CMK (cell line): Measurements from ENCODE around the gene POLD4.

Source experiments
- DNase-seq: peaks from one replicate; pipeline ENCODE4 v3.0.0-alpha.2; 2010; ENCODE audit warnings: low read depth

The POLD4 gene

GRCh38 chr11:67314218-67314617, 39.1 kb downstream of the POLD4 start:
- DNase-seq, result no peak

DNA sequence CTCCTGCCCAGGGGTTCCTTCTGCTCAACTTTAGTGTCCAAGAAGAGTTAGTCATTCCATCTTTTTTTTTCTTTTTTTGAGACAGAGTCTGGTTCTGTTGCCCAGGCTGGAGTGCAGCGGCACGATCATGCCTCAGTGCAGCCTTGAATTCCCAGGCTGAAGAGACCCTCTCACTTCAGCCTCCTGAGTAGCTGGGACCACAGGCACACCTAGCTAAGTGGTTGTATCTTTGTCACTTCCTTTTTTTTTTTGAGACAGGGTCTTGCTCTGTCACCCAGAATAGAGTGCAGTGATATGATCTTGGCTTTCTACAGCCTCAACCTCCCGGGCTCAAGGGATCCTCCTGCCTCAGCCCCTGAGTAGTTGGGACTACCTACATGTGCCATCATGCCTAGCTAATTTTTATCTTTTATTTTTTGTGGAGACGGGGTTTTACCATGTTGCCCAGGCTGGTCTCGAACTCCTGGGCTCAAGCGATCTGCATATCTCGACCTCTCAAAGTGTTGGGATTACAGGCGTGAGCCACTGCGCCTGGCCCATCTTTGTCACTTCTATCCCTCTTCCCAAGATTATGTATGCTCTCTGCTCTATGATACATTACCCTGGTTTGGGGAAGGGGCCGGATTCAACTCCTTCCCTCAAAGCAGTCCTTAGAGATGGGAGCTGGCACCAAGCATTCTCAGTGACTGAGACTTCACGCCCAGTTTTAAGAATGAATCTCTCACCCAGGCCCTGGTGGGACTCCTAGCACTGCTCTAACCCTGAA, 40.0 kb downstream of the POLD4 start:
- no peak for DNase-seq

DNA sequence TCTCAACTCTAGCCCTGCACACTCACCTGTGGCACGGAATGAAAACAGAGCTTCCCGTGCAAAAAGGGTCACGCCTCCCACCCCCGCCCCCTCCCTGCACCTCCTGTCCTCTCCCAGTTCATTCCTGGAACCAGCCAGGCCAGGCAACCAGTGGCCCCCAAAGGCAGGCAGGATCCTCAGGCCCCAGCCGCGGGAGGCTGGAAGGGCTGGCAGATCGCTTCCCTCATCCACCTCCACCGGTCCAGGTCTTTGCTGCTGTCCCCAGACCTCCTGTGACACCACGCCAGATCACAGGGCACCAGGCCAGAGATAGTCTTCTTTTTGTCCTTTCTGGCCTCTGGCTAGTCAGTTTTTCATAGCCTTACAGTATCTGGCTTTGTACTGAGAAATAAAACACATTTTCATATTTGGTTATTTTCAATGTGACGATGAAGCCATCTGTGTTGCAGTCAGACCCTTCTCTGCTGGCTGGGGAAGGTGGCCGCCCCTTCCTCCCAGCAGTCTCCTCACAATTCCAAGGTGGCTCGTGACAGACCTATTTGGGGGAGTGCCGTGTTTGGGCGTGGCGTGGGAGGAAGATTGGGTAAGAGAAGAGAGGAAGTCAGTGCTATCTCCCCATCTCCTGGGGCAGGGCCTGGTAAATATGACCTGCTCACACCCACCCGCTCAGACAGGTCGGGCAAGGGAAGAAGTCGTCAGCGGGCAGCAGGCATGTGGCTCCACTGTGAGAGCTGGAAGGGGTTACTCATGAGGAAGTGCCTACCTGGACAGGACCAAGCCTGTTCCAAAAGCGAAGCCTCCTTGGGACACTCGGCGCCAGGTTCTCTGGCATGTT, 40.9 kb downstream of the POLD4 start:
- DNase-seq, result peak; percentile 65

DNA sequence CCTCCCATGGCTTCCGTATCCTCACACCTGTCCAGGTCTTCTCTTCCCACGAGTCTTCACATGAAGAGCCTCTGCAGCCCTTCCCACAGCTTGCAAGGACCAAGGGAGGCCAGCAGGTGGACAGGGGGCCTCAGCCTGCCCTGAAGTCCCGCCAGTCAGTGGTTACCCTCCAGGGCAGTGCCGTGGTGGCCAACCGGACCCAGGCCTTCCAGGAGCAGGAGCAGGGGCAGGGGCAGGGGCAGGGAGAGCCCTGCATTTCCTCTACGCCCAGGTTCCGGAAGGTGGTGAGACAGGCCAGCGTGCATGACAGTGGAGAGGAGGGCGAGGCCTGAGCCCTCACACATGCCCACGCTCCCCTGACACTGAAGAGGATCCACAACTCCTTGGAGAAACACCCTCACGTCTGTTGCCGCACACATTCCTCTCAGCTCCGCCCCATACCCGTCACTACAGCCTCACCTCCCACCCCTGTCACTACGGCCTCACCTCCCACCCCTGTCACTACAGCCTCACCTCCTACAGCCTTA, 41.7 kb downstream of the POLD4 start:
- DNase-seq, result no peak

DNA sequence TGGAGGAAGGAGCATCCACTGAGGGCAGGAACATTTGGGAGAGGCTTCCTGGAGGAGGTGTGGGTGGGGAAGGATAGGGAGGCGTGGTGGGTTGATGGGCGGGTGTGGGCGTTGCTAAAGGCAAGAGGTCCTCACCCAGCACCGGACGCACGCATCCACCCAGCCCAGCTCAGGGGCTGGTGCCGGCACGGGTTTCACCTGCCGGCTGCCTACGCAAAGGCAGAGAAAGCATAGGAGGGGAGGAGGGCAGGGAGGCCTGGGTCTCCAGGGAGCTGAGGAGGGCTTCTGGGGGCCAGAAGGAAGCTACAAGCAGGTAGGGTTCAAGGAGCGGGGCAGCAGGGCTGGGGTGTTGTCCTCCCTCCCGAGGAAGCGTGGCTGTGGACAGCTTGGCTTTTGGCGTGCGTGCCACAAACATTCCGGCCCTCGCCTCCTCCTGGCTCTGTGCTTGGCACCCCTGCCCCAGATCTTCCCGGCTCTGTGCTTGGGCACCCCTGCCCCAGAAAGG, 42.2 kb downstream of the POLD4 start:
- no peak for DNase-seq

- no peak for DNase-seq
Measured at GRCh38 chr11:67310246-67311050, 42.9 kb downstream of the POLD4 start.

- DNase-seq, result no peak
Measured at GRCh38 chr11:67309661-67310061, 43.7 kb downstream of the POLD4 start.

DNA sequence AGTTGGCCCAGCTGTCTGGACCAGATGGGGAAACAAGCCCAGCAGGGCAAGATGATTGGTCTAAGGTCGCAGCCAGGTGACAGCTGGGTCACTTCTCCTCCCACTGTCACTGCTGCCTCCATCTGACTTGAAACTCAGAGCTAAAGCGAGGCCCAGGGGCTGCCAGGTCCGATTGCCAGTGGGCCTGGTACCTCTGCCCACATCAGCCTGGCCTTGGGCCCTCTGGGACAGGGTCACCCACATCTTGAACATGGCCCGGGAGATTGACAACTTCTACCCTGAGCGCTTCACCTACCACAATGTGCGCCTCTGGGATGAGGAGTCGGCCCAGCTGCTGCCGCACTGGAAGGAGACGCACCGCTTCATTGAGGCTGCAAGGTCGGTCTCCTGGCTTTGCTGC, 44.2 kb downstream of the POLD4 start:
- DNase-seq, result no peak

GRCh38 chr11:67308031-67308866, 45.1 kb downstream of the POLD4 start:
- DNase-seq, result no peak

DNA sequence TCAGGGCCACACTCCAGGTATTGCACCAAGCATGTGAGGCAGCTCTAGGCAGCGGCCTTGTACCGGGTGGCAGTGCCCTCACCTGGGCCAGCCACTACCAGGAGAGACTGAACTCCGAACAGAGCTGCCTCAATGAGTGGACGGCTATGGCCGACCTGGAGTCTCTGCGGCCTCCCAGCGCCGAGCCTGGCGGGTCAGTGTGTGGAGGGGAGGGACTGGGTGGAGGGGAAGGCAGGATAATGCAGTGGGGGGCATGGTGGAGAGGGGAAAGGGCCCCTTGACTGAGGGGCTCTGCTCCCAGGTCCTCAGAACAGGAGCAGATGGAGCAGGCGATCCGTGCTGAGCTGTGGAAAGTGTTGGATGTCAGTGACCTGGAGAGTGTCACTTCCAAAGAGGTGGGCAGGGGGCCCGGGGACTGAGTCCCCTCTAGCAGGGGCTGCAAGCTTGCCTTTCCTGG, 45.8 kb downstream of the POLD4 start:
- no peak for DNase-seq

GRCh38 chr11:67306769-67307544, 46.4 kb downstream of the POLD4 start:
- no peak for DNase-seq

DNA sequence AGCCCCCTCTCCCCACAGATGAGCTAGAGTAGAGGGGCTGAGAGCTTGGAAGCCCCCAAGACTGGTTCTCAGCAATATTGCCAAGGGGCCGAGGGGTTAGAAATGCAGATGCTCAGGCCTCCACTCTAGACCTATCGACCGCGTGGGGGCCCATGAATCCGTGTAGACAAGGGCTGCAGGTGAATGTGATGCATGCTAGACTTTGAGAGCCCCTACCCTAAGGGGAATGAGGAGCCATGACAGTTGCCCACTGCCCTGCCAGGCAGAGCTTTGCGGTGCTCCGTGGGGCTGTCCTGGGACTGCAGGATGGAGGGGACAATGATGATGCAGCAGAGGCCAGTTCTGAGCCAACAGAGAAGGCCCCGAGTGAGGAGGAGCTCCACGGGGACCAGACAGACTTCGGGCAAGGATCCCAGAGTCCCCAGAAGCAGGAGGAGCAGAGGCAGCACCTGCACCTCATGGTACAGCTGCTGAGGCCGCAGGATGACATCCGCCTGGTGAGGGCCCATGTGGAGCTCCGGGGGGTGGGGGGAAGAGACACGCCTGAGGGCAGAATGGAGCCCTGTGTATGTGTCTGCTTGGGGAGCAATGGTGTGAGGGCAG, 48.7 kb downstream of the POLD4 start:
- no peak for DNase-seq

- DNase-seq, result no peak
Measured at GRCh38 chr11:67303835-67304411, 49.4 kb downstream of the POLD4 start.

GRCh38 chr11:67303132-67303834, 50.1 kb downstream of the POLD4 start, which contains the start of gene SSH3:
Gene SSH3, plus strand, starts transcription at chr11:67303530. Its CDS starts 96 bp downstream, at chr11:67303626.
- no peak for DNase-seq

- no peak for DNase-seq
Measured at GRCh38 chr11:67302571-67303131, 50.7 kb downstream of the POLD4 start.

DNA sequence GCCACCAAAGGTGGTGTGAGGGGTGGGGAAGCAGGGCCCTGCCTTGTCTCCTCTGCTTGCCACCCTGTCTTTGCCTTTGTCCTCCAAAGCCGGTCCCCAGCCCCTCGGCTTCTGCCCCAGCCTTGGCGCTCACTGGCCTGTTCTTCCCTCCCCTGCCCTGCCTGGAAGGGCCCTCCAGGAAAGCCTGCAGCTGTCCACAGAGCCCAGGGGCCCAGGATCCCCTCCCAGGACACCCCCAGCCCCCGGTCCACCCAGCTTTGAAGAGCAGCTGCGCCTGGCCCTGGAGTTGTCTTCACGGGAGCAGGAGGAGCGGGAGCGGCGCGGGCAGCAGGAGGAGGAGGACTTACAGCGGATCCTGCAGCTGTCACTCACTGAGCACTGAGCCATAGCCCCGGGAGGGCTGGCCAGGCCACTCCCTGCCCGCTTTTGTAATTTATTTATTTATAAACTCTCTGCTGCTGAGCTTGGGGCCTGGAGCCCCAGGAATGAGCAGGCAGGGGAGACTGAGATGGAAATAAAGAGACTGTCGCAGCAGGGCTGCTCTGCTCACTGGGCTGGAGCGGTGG, 51.3 kb downstream of the POLD4 start:
- DNase-seq, result no peak

GRCh38 chr11:67301313-67301921, 51.9 kb downstream of the POLD4 start:
- DNase-seq, result no peak
